K562 (cell line): ENCODE results near the gene WDR31. TPM values are rescaled to one million over a fixed set of nuclear protein-coding genes. Genes with fewer than 3 reads are reported as not detected.

Experiments used
- ATAC-seq: fragments of 200-7000 bp; cut with Tn5 transposase; 3 replicates; pipeline ENCODE4 v1.9.1; 2020; ENCODE audit warnings: moderate library complexity
- BruUV-seq: library from RNA; stranded (reverse); fragments of 400-500 nt; replicated peaks from 2 replicates; lab custom pipeline; 2021; lab: Mats Ljungman, UMichigan
- CTCF ChIA-PET: fragments of 300-600 bp; formaldehyde crosslinking; extraction: SDS; loops from one replicate; lab custom pipeline; 2021; ENCODE audit warnings: low intra/inter-chr PET ratio; lab: Yijun Ruan, JAX
- POLR2A ChIA-PET: fragments of 300-600, 350-650 bp; sonication (Branson Sonifier 250); formaldehyde crosslinking; extraction: SDS; loops from one replicate; lab custom pipeline; 2021; ENCODE audit warnings: antibody characterized with exemption, inconsistent platforms; lab: Yijun Ruan, JAX
- DNase-seq, 4 experiments: peaks; one replicate each; pipeline versions ENCODE4 v3.0.0 to v3.0.0-alpha.2; 2011 to 2018; ENCODE audit warnings: low spot score in 3 of 4, mixed read lengths in 3 of 4; ENCODE audit errors: extremely low read depth in 1 of 4
- FAIRE-seq: peaks from 2 replicates; lab custom pipeline; 2011; peaks lifted over from hg19 to GRCh38; lab: Jason Lieb, UNC
- H2AFZ ChIP-seq: 2 replicates; pipeline ENCODE4 v1.6.0; 2011; ENCODE audit warnings: low read depth, low read length, control low read depth, inconsistent platforms
- H3K27ac ChIP-seq: fragments of 200-600 bp; 3 replicates; pipeline ENCODE4 v1.8.0; 2011; ENCODE audit warnings: low read depth, mild to moderate bottlenecking, control low read depth, inconsistent platforms, low read length, moderate library complexity, mixed read lengths; ENCODE audit errors: extremely low read depth
- H3K27me3 ChIP-seq, 2 experiments: fragments of 300-600 bp in 1 of 2; 2 replicates in 1 of 2; 3 replicates in 1 of 2; pipeline versions ENCODE4 v1.6.0 to v1.8.0; 2011; ENCODE audit warnings: inconsistent platforms in 2 of 2, low read length in 2 of 2, mild to moderate bottlenecking in 1 of 2, mixed read lengths in 1 of 2, moderate library complexity in 1 of 2; ENCODE audit not compliant: control insufficient read depth in 2 of 2, insufficient read depth in 2 of 2
- H3K36me3 ChIP-seq: fragments of 300-600 bp; 3 replicates; pipeline ENCODE4 v1.8.0; 2011; ENCODE audit warnings: mild to moderate bottlenecking, low read length, inconsistent platforms; ENCODE audit not compliant: control insufficient read depth, insufficient read depth
- H3K4me1 ChIP-seq, 2 experiments: fragments of 200-600 bp in 1 of 2; replicated peaks in 1 of 2; 2 replicates in 1 of 2; 3 replicates in 1 of 2; pipeline versions ENCODE4 v1.5.1 to v1.8.0; 2011; ENCODE audit warnings: inconsistent platforms in 2 of 2, low read length in 2 of 2, mild to moderate bottlenecking in 1 of 2, mixed read lengths in 1 of 2, moderate library complexity in 1 of 2; ENCODE audit not compliant: control insufficient read depth in 2 of 2, insufficient read depth in 2 of 2
- H3K4me2 ChIP-seq: 2 replicates; pipeline ENCODE4 v1.6.1; 2011; ENCODE audit warnings: low read length, control low read depth, inconsistent platforms, mixed read lengths; ENCODE audit not compliant: insufficient read depth
- H3K4me3 ChIP-seq: fragments of 200-600 bp; sonication (generic), shearing (Covaris generic); 2 replicates; pipeline ENCODE4 v1.5.1; 2016; ENCODE audit warnings: control low read depth, inconsistent platforms
- H3K79me2 ChIP-seq: fragments of 200-600 bp; 3 replicates; pipeline ENCODE4 v1.8.0; 2011; ENCODE audit warnings: low read length, inconsistent platforms; ENCODE audit not compliant: control insufficient read depth, insufficient read depth
- H3K9ac ChIP-seq, 2 experiments: 2 replicates each; pipeline versions ENCODE4 v1.6.0 to v1.6.1; 2011; ENCODE audit warnings: low read depth in 2 of 2, low read length in 2 of 2, control low read depth in 1 of 2, inconsistent platforms in 1 of 2, mild to moderate bottlenecking in 1 of 2, mixed read lengths in 1 of 2; ENCODE audit not compliant: insufficient read depth in 1 of 2
- H3K9me1 ChIP-seq: one replicate; pipeline ENCODE4 v1.6.0; 2011; ENCODE audit warnings: inconsistent platforms, mild to moderate bottlenecking, low read length, moderate library complexity; ENCODE audit not compliant: control insufficient read depth, insufficient read depth
- H3K9me3 ChIP-seq: replicated peaks from 2 replicates; pipeline ENCODE4 v1.5.1; 2011; ENCODE audit warnings: low read depth, low read length, inconsistent platforms; ENCODE audit not compliant: control insufficient read depth, insufficient read depth
- H4K20me1 ChIP-seq: replicated peaks from 2 replicates; pipeline ENCODE4 v1.6.1; 2011; ENCODE audit warnings: low read length, inconsistent platforms, mixed read lengths; ENCODE audit not compliant: control insufficient read depth, insufficient read depth
- HBP1 ChIP-seq: fragments of 450-650 bp; formaldehyde crosslinking; IDR thresholded peaks from 2 replicates; pipeline ENCODE4 v1.4.0; 2022; ENCODE audit warnings: missing genetic modification characterization
- LEF1 ChIP-seq: fragments of 450-650 bp; IDR thresholded peaks from 2 replicates; pipeline ENCODE4 v1.6.1; 2016; ENCODE audit warnings: mild to moderate bottlenecking
- NFATC3 ChIP-seq: fragments of 450-650 bp; IDR thresholded peaks from 2 replicates; pipeline ENCODE4 v1.6.1; 2017; ENCODE audit warnings: mild to moderate bottlenecking
- NR2C1 ChIP-seq, 2 experiments: fragments of 450-650 bp; IDR thresholded peaks; 2 replicates each; pipeline ENCODE4 v1.6.1; 2017; ENCODE audit warnings: mild to moderate bottlenecking in 2 of 2, antibody characterized with exemption in 1 of 2, inconsistent platforms in 1 of 2, missing compliant biosample characterization in 1 of 2, missing genetic modification characterization in 1 of 2
- NR2C2 ChIP-seq, 2 experiments: fragments of 200-800 bp in 1 of 2; sonication (Bioruptor generic) in 1 of 2; sonication (generic) in 1 of 2; formaldehyde crosslinking in 1 of 2; IDR thresholded peaks; 2 replicates each; pipeline versions ENCODE4 v1.6.1 to v1.8.0; 2016 to 2022; ENCODE audit warnings: mild to moderate bottlenecking in 1 of 2, missing compliant biosample characterization in 1 of 2, missing genetic modification characterization in 1 of 2, missing genetic modification reagents in 1 of 2
- PHB2 ChIP-seq: fragments of 450-650 bp; IDR thresholded peaks from 2 replicates; pipeline ENCODE4 v1.6.1; 2017; ENCODE audit warnings: low read depth
- RCOR1 ChIP-seq, 2 experiments: IDR thresholded peaks; 2 replicates each; pipeline ENCODE4 v1.6.1; 2012; ENCODE audit warnings: low read depth in 2 of 2, low read length in 2 of 2, borderline replicate concordance in 1 of 2, improper control_type of control experiment in 1 of 2
- TAF7 ChIP-seq: fragments of 450-650 bp; IDR thresholded peaks from 2 replicates; pipeline ENCODE4 v1.6.1; 2016; ENCODE audit warnings: missing genetic modification characterization, missing compliant biosample characterization
- XRCC5 ChIP-seq: fragments of 200-400 bp; formaldehyde crosslinking; IDR thresholded peaks from 2 replicates; pipeline ENCODE4 v1.6.1; 2017; ENCODE audit warnings: low read depth, mild to moderate bottlenecking, low read length
- YBX1 ChIP-seq: fragments of 450-650 bp; IDR thresholded peaks from 2 replicates; pipeline ENCODE4 v1.7.1; 2016; ENCODE audit warnings: mild to moderate bottlenecking
- ZBTB2 ChIP-seq: fragments of 450-650 bp; IDR thresholded peaks from 2 replicates; pipeline ENCODE4 v1.6.1; 2016; ENCODE audit warnings: antibody characterized with exemption
- WGBS: fragments of 100-300 bp; shearing (Covaris generic); methylation state at CpG from one replicate; pipeline ENCODE4 v1.1.6; 2016; ENCODE audit warnings: low coverage, mixed read lengths; ENCODE audit not compliant: insufficient coverage; ENCODE audit errors: missing lambda C conversion rate; 5-methylcytosine and 5-hydroxymethylcytosine counted together
- in situ Hi-C: fragments of 300-500 bp; cut with MboI; formaldehyde crosslinking; loops from 4 replicates; pipeline ENCODE4 v1.15.0; 2018; ENCODE audit warnings: inconsistent platforms, mixed read lengths
- intact Hi-C: fragments of 100-400 bp; cut with micrococcal nuclease; formaldehyde crosslinking; loops from 2 replicates; pipeline ENCODE4 v1.14.2; 2022
- polyA plus RNA-seq, 8 experiments: library from polyadenylated mRNA; depleted of rRNA in 4 of 8; stranded (reverse) in 5 of 8; unstranded in 3 of 8; fragments of >200 nt; fragmentation: Nextera tagmentation in 2 of 8; fragmentation: Illumina TruSeq in 1 of 8; extraction: Ambion mirVana in 2 of 8; extraction: Trizol in 1 of 8; gene quantifications; 2 replicates each; pipeline versions ENCODE4 v1.2.1 to v1.2.3, GENCODE V29; 2011 to 2014; ENCODE audit warnings: inconsistent platforms in 1 of 8, missing spikeins in 1 of 8
- total RNA-seq, 7 experiments: library from RNA; depleted of rRNA in 6 of 7; stranded (reverse); fragments of >200 nt in 6 of 7; fragmentation: Illumina TruSeq in 2 of 7; extraction: Trizol in 2 of 7; gene quantifications; 2 replicates each; pipeline versions ENCODE4 v1.2.1 to v1.2.3, GENCODE V29; 2011 to 2021; ENCODE audit warnings: low replicate concordance in 1 of 7
- TF ChIP-seq, protein P1 (sequence below), 2 experiments: fragments of 450-650 bp; conservative IDR thresholded peaks; 2 replicates each; pipeline ENCODE4 v1.6.1; 2017; ENCODE audit warnings: mild to moderate bottlenecking in 2 of 2, moderate library complexity in 2 of 2
- TF ChIP-seq, protein P2 (sequence below): fragments of 250-450 bp; sonication (Bioruptor Pico); IDR thresholded peaks from 2 replicates; pipeline ENCODE4 v1.8.0; 2022; ENCODE audit warnings: inconsistent platforms, mild to moderate bottlenecking, moderate library complexity, borderline replicate concordance

WDR31 gene
- total and polyA plus RNA-seq, 9 of the 15 experiments (the other 6 are each of a cell fraction or from before 2014, with no cell fraction given), result 0.35 to 1.8 (median 0.95) TPM

- Histone ChIP-seq H3K4me2 (peak overlapping the region; percentile 99), H2AFZ (peak overlapping the region; percentile 98), H3K79me2 (peaks cover 53% of the 10 kb centered on the region), H3K9me3 (no peaks in the 10 kb centered on the region), H3K9ac (peak overlapping the region; percentile 96 to 99), H3K27me3 (no peaks in the 10 kb centered on the region), H3K27ac (peak overlapping the region; percentile 92), H3K4me1 (peaks cover 3 to 6% of the 10 kb centered on the region in 2 experiments; a peak in 3 of 5 replicates), H3K36me3 (peaks cover 70% of the 10 kb centered on the region), H3K9me1 (no peaks in the 10 kb centered on the region), H3K4me3 (peak overlapping the region; percentile 80), H4K20me1 (no peaks in the 10 kb centered on the region)
- ChIA-PET POLR2A (interaction anchor here (0.5 to 2.0 kb wide), 22 partner anchors 9 to 491 kb away, joined by 3 to 12 read pairs (median 3); partner anchors contain the start of genes ALAD, C9orf43, FKBP15 and POLE3), CTCF (interaction anchor here (0.8 to 2.7 kb wide), 11 partner anchors 128 to 383 kb away, joined by 3 to 23 read pairs (median 5); partner anchors contain the start of genes C9orf43 and POLE3)
- in situ Hi-C loops (loop anchor here (5.0 kb wide), 2 partner anchors 318 to 383 kb away; no protein-coding TSS in a partner anchor), intact Hi-C loops (loop anchor here (2.0 to 10.0 kb wide), 5 partner anchors 54 to 384 kb away; partner anchors contain the start of genes ALAD, FKBP15 and SLC31A1)
- ATAC-seq (peak; percentile 62), FAIRE-seq (peak; percentile 77), DNase-seq (peak; percentile 33 to 78 (median 53))
- no TSS peak for BruUV-seq
- under 1% methylated on average over 15 of the region's 15 CpGs for WGBS
- no peak for TF ChIP-seq ZBTB2
- TF ChIP-seq NR2C2 (CRISPR knock-in tag; IDR thresholded peaks at IDR 0.05), result peak; percentile 87
- TF ChIP-seq NR2C2 (tag; IDR thresholded peaks at IDR 0.05), result peak; percentile 37; the same call in 1 of the 2 replicates
- TF ChIP-seq HBP1, result no peak
- TF ChIP-seq TAF7, result 0 out of 2 replicates have a peak, but pooled peaks have one; percentile 13
- 0 out of 4 replicates have a peak, but pooled peaks of 1 of the 2 experiments have one; percentile 7 for TF ChIP-seq RCOR1 (IDR thresholded peaks at IDR 0.05; ENCODE audit: borderline replicate concordance in 1 of 2, low read depth in 2 of 2, low read length in 2 of 2)
- no peak for TF ChIP-seq PHB2
- TF ChIP-seq NFATC3, result no peak
- no peak for TF ChIP-seq YBX1
- no peak for TF ChIP-seq XRCC5
- TF ChIP-seq NR2C1 (IDR thresholded peaks at IDR 0.05), result peak; percentile 95
- TF ChIP-seq NR2C1 (tag; IDR thresholded peaks at IDR 0.05), result peak; percentile 96
- TF ChIP-seq, protein P1, sequence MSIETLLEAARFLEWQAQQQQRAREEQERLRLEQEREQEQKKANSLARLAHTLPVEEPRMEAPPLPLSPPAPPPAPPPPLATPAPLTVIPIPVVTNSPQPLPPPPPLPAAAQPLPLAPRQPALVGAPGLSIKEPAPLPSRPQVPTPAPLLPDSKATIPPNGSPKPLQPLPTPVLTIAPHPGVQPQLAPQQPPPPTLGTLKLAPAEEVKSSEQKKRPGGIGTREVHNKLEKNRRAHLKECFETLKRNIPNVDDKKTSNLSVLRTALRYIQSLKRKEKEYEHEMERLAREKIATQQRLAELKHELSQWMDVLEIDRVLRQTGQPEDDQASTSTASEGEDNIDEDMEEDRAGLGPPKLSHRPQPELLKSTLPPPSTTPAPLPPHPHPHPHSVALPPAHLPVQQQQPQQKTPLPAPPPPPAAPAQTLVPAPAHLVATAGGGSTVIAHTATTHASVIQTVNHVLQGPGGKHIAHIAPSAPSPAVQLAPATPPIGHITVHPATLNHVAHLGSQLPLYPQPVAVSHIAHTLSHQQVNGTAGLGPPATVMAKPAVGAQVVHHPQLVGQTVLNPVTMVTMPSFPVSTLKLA (conservative IDR thresholded peaks at IDR 0.05), result peak in 1 of 2 experiments; percentile 16; a peak in 2 of 4 replicates
- TF ChIP-seq, protein P2, sequence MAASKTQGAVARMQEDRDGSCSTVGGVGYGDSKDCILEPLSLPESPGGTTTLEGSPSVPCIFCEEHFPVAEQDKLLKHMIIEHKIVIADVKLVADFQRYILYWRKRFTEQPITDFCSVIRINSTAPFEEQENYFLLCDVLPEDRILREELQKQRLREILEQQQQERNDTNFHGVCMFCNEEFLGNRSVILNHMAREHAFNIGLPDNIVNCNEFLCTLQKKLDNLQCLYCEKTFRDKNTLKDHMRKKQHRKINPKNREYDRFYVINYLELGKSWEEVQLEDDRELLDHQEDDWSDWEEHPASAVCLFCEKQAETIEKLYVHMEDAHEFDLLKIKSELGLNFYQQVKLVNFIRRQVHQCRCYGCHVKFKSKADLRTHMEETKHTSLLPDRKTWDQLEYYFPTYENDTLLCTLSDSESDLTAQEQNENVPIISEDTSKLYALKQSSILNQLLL (CRISPR knock-in tag), result no peak
- TF ChIP-seq LEF1, result no peak
Observed at GRCh38 chr9:113274474-113275156, 65.5 kb downstream of the WDR31 start.
